ENCODE results near the gene RNU2-63P.

DNA sequence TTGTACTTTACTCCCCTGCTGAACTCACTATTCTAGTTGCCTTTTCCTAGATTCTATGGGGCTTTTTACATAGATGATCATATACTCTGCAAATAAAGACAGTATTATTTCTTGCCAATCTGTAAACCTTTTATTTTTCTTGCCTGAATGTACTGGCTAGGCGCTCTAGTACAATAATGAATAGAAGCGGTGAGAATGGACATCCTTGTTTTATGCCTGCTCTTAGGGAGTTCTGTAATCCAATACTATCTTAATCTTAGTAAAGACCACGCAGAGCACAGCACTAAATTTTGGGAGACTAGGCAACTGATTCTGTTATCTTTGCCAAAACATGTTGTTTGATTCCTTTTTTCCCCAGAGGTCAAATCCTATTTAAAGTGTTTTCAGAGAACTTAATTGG lies 32.2 kb upstream of the RNU2-63P start:
- TF ChIP-seq POLR2A (IDR thresholded peaks at IDR 0.05; ENCODE audit: low read depth, low read length) (no peak), TAF1 (IDR thresholded peaks at IDR 0.05; ENCODE audit: borderline replicate concordance, low read depth, low read length) (no peak), POLR2AphosphoS5 (IDR thresholded peaks at IDR 0.05; ENCODE audit: low read depth, low read length) (no peak)
